ENCODE data around the gene ETV4.

ETV4 gene

GRCh38 chr17:43572368-43572980, 26.3 kb upstream of the ETV4 start:
- no peak for DNase-seq (ENCODE audit: low read depth)

DNA sequence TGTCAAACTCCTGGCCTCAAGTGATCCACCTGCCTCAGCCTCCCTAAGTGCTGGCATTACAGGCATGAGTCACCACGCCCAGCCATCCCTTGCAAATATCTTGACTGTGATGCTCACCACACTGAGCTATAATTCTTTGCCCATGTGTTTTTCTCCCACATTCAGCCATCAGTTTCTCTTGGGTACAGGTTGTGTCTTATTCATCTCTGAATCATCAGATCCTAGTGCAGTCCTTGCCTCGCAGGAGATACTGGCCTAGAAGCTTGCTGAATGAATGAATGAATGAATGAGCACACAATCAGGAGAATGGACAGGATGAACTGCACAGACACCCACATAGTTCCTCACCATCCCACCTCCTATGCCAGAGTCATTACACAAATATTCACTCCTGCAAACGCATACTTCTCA, 24.4 kb upstream of the ETV4 start:
- no peak for DNase-seq (ENCODE audit: low read depth)

- DNase-seq (ENCODE audit: low read depth) = no peak
Observed at GRCh38 chr17:43568506-43569082, 22.5 kb upstream of the ETV4 start.

DNA sequence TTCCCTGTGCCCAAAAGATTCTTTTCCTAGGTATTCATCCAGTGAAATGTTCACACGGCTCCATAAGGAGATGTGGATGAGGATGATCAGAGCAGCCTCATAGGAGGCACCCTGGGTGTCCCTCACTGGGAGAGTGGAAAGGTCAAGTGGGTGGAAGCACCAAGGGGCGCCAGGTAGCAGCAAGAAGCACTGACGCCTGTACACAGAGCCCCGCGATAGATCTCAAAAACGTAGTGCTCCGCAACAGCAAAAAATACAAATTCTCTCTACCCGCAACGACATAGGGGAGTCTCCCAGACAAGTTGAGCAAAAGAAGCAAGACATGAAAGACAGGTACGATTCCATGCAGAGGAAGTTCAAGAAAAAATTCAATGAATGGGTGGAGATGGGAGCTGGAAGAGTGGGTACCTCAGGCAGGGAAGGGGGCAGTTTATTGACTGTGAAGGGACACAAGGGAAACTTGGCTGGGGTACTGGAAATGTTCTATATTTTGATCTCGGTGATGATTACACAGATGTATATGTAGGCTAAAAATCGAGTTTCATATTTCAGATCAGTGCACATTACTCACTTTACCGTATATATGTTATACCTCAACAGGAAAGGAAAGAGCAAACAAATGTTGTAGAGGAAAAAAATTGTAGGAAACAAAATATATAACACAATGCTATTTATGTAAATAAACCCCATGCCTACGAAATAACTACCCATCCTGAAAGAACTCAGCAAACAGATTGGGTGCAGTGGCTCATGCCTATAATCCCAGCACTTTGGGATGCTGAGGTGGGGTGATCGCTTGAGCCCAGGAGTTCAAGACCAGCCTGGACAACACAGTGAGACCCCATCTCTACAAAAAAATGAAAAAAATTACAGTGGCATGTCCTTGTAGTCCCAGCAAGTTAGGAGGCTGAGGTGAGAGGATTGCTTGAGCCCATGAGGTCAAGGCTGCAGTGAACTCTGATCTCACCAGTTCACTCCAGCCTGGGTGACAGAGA, 17.8 kb upstream of the ETV4 start:
- no peak for DNase-seq (ENCODE audit: low read depth)

DNA sequence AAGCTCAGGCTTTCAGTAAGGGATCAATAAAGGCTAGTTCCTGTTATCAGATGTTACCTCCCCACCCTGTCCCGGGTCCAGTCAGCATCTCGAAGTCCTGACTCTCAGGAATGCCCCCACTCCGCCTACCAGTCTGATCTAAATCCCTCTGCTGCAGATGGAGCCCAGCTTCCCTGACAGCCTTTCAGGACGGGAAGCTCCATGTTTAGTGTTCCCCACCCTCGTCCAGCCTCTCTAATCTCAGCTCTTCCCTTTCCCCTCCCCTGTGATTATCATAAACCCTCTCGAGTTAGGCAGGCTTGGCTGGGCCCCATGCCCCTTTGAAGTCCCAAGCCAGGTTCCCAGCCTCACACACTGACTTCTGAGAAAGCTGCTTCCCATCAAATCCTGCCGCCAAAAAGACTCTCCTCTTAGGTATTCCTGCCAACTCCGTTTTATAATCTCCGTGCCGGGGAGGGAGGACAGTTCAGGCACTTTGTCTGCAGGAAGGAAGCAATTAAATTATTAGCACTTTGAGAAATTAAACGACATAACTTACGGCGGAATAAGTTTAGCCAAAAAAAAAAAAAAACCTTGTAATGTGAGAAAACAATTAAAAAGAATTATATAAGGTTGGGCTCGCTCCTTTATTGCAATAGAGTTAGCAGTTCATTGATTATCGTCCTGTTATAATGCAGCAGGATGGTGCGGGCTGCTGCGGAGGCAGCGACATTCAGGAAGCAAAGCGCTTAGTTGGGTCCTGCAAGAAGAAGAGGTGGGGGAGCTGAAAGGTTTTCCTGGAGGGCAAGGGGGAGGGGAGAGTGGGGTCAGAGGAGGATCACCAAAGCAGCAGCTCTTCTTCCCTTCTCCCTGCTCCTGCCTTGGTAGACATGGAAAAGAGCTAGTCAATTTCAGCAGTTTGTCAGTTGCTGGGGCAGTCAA, 16.8 kb upstream of the ETV4 start:
- DNase-seq (ENCODE audit: low read depth) = no peak

GRCh38 chr17:43560461-43561427, 14.6 kb upstream of the ETV4 start:
- DNase-seq (ENCODE audit: low read depth) = no peak

- DNase-seq (ENCODE audit: low read depth) = no peak
Observed at GRCh38 chr17:43559161-43559816, 13.1 kb upstream of the ETV4 start.

DNA sequence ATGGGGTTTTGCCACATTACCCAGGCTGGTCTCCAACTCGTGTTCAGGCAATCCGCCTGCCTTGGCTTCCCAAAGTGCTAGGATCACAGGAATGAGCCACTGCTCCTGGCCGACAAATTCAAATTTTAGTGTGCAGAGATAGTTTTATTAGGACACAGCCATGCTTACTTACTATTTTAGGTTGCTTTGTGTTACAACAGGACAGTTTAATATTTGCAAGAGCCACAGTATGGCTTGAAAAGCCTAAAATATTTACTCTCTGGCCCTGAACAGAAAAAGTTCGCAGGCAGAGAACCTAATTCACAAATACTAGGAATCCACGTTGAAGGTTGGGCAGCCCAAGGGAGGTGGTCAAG, 12.6 kb upstream of the ETV4 start:
- no peak for DNase-seq (ENCODE audit: low read depth)

GRCh38 chr17:43556292-43556691, 10.2 kb upstream of the ETV4 start:
- DNase-seq (ENCODE audit: low read depth) = no peak

DNA sequence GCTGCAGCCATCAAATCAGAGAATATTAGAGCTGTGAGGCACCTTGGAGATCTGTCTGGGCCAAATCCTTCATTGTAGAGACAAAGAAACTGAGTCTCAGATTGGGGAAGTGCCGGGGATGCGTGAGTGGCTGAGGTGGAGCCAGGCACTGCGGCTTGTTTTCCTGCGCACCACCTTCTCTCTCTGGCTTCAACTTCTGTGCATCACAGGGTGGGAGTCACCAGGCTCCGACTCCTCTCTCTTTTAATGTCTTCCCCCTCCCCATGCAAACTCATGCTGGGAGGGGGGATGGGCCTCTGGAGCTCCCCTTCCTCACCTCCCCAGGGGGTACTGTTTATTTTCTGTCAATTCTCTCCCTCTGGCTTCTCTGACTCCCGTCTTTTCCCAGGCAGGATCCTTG, 8.7 kb upstream of the ETV4 start:
- DNase-seq (ENCODE audit: low read depth) = no peak

GRCh38 chr17:43553573-43553972, 7.4 kb upstream of the ETV4 start:
- DNase-seq (ENCODE audit: low read depth) = no peak

GRCh38 chr17:43552229-43552837, 6.2 kb upstream of the ETV4 start:
- DNase-seq (ENCODE audit: low read depth) = no peak

DNA sequence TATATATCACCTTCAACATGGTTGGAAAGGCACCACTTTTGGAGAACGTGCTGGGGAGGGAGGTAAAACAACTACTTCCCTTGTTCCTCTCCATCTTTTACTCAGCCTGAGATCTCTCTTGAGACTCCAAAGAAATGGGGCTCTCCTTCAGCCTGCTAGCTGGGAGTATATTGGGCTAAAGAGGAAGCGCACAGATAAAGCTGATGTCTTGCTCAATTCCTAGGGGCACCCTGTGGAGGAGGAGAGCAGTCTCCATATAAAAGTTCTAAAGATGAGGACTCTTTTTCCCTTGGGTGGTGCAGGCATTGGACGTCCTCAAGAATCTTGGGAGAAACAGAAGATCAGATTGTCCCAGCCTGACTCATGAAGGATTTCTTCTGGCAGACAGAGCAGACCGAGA, 4.6 kb upstream of the ETV4 start:
- DNase-seq (ENCODE audit: low read depth) = no peak

- DNase-seq (ENCODE audit: low read depth) = no peak
Observed at GRCh38 chr17:43549496-43549895, 3.4 kb upstream of the ETV4 start.

DNA sequence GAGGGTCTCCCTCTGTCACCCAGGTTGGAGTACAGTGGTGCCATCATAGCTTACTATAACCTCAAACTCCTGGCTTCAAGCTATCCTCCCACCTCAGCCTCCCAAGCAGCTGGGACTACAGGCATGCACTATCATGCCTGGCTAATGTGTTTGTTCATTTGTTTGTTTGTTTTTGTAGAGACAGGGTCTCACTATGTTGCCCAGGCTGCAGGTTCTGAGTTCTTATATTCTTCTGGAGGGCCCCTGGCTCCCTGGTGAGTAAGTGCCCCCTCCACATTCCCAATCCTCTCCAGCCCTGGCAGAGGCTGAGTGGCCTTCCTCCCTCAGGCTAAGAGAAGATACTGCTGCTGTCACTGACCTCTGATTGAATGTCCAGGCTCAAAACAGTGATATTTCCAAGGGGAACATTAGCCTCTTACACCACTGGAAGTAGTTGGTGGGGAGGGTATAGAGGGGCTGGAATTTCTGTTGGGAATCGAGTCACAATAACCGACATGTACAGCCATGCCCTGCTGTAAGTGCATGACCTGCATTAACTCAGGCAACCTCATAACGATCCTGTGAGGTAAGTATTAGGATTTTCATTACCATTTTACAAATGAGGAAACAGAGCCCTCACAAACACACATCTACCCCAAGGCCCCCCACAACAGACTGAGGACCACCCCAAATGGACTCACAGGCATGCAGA, 2.7 kb upstream of the ETV4 start:
- no peak for DNase-seq (ENCODE audit: low read depth)

DNA sequence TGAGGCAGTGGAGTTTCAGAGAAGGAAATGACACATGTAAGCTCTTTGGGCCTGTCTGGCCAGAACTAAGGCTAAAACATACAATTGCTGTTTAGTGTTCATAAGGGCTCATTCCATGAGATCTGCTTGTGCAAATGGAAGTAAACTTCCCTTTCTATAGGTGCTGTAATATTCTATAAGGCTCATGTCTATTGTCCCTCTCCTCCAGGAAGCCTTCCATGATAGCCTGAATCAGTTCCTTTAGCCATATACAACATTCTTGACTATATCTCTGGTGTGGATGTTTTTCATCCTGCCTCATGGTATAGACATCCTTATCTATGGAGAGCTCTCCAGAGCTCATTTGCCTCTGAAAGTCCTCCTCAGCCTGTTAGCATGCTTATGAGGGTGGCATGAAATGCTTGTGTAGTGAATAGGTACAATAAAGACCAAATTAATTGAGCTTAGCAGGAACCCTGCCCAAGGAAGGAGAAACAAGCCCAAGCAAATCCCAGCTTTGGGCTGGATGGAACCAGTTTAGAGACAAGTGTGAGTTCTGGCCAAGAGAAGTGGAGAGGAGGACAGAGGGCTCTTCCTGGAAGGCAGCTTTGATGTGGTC, 1.6 kb upstream of the ETV4 start:
- no peak for DNase-seq (ENCODE audit: low read depth)

- DNase-seq (ENCODE audit: low read depth) = no peak
Observed at GRCh38 chr17:43547189-43547550, 1.0 kb upstream of the ETV4 start.

GRCh38 chr17:43545383-43545632, 832 bp downstream of the ETV4 start:
- DNase-seq (ENCODE audit: low read depth) = no peak
